Stimulated activated CD4-positive, alpha-beta T cell treated with anti-CD3 and anti-CD28 coated beads, TNF-alpha, amount 100 ng/mL, for 1 hour (primary cell): ENCODE results near the gene TNFSF11.

Experiments used
- DNase-seq, 3 donors: peaks; one replicate each; pipeline ENCODE4 v3.0.0-alpha.2; 2020; ENCODE audit warnings: low read depth in 3 of 3, low spot score in 1 of 3

Gene TNFSF11

DNA sequence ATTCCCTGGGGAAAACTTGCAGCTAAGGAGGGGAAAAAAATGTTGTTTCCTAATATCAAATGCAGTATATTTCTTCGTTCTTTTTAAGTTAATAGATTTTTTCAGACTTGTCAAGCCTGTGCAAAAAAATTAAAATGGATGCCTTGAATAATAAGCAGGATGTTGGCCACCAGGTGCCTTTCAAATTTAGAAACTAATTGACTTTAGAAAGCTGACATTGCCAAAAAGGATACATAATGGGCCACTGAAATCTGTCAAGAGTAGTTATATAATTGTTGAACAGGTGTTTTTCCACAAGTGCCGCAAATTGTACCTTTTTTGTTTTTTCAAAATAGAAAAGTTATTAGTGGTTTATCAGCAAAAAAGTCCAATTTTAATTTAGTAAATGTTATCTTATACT, 33.6 kb downstream of the TNFSF11 start:
- no peak for DNase-seq

DNA sequence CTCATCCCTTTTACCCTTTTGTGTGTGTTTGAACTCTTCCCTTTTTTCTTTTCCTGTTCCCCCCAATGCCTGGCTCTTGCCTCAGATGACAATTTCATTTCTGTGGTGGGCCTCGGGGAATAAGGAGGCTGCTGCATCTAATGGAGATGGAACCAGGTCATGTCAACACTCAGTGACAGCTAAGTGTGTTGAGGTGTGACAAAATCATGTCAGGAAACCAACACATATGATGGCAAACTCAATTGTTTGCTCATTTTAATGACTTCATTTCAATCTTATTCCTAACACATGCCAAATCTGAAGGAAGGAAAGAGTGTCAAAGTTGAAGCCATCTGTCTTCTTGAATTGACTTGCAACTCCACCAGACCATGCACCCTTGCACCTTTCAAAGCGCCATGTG, 36.7 kb downstream of the TNFSF11 start:
- no peak for DNase-seq

DNA sequence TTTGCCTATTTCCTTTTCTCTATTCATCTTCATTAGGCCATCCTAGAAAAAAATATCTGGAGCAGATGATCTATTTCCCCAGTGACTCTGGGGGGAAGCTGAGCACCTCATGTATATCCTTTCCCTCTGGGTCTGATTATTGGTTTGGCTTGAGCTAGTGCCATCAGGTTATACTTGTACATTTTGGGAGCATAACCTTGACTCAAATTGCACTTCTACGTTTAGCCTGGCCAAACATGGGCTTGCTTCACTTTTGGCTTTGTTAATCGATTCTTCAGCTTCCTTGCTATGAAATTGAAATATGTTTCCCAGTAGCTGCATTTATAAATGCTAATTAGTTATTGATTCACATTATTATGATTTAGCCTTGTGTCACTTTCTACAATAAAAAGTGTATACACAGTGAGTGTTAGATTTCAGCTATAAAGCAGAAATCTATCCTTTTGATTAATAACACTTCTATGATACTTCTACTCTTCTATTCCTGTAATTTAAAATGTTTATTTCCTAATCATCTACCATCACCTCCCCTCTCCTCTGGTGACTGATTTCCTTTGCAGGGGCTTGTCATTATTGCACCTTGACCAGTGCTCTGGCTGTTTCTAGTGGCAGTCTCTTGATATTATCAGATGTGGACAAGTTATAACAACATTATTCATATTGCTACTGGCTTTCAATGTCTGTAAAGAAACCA, 37.3 kb downstream of the TNFSF11 start:
- DNase-seq, result no peak

DNA sequence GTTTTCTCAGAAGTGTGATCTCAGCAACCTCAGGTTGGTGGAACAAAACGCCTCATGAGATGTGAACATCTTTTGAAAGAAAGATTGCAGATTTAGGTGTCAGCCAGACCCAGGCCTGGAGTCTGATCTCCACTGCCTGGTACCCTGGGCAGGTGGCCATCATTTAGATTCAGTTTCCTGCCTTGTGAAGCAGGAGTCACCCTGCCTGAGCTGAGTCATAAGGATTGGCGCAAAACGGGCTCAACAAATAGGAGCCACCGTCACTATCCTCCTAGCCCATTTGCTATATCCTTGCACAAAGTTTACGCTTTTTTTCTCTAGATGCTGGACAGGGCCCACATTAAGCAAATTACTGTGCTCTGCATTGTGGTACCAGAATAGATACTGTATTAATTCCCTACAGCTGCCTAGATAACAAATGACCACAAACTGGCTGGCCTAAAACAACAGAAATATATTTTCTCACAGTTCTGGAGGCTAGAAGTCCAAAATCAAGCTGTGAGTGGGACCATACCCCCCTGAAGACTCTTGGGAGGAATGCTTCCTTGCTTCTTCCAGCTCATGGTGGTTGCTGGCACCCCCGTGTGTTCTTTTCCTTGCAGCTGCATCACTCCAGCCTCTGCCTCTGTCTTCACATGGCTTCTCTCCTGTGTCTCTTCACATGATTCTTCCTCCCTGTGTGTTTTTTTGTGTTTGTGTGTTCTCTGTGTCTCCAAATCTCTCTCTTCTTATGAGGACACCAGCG, 38.2 kb downstream of the TNFSF11 start:
- no peak for DNase-seq

DNA sequence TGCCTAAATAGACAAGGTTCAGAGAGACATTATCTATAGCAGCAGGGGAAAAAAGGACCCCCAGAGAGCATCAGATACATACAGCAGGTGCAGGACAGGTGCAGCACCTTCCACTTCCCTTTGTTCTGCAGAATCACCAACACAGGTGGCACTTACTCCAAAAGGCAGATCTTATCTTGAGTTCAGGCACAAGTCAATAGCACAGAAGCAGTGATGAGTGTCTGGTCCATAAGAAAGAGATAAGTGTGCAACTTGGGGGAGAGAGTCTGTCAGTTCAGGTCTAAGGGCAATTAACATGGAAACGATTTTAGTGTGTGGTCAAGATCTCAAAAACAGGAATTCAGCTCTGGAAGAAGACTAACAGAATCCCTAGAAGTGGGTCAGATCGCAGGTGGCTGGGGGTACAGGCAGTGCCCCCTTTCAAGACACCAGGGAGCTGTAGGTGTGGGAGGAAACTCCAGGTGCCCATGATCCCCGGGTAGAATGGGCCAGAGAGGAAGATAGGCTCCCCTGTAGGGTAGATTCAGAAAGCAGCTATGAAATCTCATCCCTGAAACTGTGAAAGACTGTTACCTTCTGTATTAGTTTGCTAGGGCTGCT, 40.6 kb downstream of the TNFSF11 start:
- DNase-seq, result no peak

DNA sequence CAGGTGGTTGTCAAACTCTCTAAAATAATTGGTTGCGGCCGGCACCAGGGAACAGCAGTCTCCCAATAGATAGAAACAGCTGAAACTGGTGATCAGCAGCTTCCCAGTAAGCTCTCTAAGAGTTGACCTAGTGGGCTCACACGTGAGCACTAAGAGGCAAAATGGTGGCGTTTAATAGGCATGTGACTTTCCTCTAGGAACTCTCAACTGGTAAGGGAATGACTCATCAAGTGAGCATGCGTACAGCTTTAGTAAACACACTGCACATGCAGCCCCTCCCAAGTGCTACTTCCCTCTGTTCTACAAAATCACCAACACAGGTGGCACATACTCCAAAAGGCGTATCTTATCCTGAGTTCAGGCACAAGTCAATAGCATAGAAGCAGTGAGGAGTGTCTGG, 41.7 kb downstream of the TNFSF11 start:
- DNase-seq, result no peak

DNA sequence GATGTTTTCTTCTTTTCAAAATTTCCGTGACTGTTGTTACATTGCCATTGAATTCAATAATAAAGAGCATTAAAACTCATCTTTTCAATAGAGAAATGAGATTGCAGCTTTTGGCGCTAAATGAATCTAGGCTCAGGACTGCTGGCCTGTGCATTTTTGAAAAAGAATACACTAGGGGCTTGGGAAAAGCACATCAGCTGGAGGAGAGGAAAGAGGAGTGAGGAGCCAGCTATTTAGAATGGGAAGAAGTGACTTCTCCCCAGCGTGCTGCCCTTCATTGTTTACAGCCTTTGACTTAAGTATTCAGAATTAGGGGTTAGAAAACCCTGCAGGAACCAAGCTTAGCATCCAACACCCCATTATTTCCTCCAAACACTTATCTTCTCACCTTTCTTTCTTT, 43.3 kb downstream of the TNFSF11 start:
- DNase-seq, result no peak

DNA sequence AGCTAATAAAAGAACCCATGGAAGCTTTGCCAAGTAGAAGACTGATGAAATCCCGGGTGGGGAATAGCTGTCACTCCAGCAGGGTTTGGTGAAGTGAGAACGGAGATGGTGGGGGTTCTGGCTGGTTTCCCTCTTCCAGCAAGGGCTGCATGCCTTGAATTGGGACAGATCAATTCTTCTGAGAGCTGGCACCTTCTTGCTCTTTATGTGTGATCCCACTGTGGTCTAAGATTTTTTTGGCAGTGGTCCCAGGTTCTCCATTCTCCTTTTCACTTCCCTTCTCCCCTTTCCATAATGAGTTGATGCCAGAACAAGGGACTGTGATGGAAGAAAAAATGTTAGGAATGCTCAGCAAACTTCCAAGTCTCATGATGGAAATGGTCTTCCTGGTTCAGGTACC, 50.0 kb downstream of the TNFSF11 start:
- no peak for DNase-seq

DNA sequence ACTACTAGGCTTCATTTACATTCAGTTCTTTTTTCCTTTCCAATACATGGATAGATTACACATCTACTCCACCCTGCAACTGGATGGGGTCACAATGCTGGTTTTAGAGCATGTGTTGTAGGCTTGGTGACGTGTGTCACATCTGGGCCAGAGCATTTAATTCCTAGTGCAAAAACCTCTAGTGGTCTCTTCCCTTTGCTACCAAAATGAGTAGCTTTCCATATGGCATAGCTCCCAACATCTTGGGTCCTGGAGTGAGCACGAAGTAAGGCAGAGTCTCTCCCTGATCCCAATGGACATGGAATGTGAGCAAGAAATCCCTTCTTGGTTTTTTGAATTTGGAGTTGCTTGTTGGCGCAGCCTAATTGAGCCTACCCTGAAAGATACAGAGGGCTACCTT, 51.7 kb downstream of the TNFSF11 start:
- no peak for DNase-seq

DNA sequence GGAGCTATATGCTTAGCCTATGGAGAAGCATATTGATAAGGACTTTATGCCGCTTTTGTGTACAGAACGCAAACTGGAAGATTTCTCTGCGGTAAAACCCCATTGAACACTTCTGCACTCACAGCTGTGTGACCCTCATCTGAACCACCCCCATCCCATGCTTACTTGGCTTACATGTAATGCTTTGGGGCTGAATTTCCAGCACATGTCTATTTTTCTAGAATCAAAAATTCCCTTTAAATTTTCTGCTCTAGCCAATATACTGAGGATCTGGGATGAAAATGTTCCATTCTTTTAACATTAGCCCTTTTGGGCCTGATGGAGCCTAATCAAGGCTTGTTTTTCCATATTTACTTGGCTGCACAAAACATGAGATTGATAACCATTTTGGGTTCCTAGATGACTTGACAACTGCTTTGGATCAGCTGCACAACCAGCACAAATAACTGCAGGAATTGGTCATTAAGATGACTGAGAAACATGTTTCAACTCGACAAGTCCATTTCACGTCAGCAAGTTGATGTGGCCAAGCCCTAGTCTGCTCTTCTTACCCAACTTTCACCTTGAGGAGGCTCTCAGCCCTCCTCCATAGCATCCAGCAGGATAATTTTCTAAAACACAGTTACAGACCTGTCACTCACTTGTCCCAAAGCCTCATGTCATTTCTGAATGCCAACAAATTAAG, 52.4 kb downstream of the TNFSF11 start:
- no peak for DNase-seq

DNA sequence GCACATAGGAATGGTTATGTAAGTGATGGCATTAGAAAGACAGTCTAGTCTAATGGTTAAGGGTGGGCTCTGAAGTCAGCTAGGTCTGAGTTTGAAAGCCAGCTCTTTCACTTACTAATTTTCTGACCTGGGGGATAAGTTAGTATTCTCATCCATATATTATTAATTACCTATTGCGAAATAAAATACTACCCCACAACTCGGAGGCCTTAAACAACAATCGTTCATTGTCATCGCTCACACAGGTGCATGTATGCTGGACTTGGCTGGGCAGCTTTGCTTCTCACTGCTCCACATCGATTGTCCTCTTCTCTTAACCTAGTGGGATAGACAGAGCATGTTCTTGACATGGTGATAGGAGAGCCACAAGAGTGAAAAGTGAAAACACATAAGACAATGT, 54.7 kb downstream of the TNFSF11 start:
- no peak for DNase-seq

DNA sequence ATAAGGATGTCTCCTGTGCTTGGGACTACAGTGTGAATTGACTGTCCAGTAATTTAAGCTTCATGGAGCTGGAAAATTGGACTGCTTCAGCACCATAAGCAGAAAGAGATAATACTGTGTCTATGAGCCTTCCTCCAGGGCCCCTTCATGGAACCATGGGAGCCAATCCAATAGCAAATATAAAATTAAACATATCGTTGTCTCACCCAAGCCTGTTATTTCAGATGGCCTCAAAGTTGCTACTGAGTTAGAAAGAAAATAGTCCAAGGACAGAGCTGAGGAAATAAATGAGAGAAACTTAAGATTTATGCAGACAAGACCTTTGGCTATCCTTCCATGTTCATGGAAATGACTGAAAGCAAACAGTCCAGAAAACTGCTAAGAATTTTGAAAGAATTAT, 57.2 kb downstream of the TNFSF11 start:
- no peak for DNase-seq

DNA sequence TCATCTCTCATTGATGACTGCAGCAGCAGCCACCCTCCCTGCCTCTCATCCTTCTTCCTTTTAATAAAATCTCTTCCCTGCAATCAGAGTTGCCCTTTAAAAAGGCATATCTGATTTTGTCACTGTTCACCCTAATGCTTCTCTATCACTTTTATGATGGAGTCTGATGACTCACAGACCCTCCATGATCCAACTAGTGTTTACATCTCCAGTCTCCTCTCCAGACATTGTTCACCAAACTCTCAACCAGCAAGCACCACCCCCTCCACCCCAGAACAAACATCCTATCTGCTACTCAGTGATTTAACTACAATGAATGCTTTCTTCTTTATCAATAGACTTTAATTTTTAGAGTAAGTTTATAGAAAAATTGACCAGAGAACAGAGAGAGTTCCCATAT, 59.5 kb downstream of the TNFSF11 start:
- DNase-seq, result no peak

DNA sequence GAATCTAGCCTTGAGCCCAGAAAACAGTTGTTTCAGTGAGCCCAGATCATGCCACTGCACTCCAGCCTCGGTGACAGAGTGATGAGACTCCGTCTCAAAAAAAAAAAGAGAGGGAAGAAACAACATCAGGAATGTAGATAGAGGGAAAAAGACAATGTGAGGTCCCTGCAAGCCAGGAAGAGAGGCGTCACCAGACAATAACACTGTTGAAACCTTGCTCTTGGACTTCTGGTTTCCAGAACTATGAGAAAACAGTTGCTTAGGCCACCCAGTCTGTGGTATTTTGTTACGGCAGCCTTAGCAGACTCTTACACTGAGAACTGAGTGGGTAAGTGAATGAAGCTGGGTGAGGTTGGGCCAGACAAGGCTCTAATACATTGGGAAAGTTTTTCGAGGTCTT, 64.1 kb downstream of the TNFSF11 start:
- no peak for DNase-seq

DNA sequence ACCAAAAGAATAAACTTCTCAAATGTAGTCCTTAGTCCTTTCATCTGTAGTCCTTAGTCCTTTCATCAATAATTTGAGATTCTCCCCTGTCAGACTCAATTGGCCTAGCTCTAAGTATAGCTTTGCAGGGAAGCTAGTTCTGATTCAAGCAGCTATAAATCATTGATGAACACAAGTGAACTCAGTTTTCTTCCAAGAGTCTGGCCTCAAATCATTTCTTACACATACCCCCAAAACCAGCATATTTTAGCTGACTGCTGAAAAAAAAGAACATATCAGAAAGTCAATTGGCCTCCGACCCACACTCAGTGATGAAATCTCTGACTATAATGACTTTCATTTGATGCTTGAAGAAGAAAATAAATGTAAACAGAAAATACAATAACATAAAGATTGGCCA, 64.9 kb downstream of the TNFSF11 start:
- no peak for DNase-seq

DNA sequence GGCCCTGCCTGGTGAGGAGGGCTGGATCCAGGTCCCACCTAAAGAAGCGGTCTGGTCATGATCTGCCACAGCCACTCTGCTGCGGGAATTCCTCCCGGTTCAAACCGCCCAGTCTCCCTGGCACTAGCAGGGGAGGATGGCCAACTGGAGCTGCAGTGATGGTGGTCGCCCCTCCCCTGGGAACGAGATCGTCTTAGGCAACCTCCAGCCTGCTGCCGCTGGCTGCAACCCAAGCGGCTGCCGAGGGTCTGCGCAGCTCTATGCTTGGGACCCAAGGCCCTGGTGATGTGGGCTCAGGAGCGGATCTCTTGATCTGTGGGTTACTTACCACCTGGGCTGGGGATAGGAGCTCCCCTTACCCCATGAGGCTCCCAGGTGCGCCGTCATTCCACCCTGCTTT, 69.1 kb downstream of the TNFSF11 start:
- DNase-seq, result no peak

DNA sequence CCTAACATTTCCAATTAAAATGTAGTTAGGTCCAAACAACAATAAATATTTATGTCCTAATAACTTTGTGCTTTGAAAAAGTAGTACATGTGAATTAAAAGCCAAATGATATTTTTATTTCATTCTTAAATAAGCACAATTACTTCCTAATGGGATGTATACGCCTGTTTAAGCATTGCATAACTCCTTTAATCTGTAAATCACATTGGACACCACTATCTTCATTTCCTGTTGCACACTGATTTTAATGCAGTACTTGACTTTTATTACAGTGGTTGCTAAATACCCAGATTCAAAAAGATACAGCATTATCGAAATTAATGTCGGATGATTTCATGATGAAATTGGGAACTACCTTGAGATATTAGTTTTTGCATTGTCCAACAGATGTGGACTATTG, 70.9 kb downstream of the TNFSF11 start:
- no peak for DNase-seq

DNA sequence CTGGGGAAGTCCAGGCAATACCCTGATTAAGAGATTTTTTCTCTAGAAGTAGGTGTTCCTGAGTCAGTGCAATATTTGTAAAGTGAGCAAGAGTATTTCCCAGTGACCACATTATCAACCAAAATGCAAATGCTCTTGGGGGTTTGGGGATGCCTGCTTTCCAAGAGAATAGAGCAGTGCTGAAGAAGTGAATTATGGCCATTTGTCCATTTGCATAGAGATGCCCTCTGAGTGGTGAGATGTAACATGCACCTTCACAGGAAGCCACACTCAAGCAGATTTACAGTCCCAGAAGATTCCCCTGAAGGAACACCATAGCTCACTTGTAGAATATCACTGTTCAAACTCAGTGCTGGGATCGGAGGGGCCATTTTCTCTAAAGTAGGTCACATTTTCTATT, 71.8 kb downstream of the TNFSF11 start:
- DNase-seq, result no peak

DNA sequence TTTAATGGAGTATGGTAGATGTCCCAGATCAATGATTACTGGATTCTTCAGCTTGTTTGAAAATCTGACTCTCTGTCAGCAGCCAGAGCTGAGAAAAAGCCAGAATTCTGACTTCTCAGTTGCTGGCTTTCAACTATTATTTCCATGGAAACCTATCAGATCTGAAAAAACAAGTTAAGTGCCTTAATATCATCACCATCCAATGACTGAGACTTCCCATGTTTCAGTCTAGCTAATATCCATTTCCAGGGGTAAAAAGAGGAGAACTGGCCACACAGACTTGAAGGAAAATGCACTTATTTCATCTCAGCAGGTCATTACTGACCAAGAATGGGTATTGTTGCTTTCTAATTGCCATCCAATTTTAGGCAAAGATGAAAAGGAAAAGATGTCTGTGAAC, 75.2 kb downstream of the TNFSF11 start:
- no peak for DNase-seq

DNA sequence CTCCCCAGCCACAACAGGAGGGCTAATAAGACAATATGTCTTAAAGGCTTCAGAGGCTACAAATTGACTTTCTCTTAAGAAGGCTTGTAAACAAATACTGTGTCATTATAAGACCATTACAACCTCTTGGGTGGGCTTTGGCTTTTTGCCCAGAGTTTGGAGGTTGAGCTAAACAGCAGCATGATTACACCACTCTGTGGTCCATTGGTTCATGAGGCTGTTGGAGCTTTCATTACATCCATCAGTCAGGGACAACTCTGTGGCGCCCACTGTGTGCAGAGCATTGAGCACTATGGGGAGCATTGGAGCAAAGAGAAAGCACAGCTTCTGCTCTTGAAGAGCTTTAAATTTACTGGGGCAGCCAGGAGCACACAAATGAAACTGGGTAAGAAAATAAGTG, 75.9 kb downstream of the TNFSF11 start:
- DNase-seq, result no peak

DNA sequence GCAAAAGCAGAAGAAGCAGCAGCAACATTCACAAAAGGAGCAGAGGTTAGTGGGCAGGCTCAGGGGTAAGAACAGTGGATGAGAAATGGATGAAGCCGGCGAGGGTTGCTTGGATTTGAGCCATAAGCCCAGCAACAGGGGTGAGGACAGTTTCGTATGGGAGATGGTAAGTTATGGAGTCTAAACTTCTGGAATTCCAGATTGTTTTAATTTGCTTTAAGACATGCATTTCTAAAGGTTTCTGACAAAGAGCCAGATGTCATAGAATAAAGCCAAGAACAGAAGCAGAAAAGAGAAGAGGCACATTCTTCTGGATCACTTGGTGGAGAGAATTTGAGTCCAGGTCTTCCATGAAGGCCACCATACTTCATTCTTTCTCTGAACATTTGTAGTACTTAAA, 76.6 kb downstream of the TNFSF11 start:
- DNase-seq, result no peak
